Measurements from ENCODE around the gene POMGNT1. TPM values are rescaled to one million over a fixed set of nuclear protein-coding genes. Genes with fewer than 3 reads are reported as not detected.
"Not testable (repeated sequence)": the region's sequence is repeated elsewhere in the genome, so short reads cannot be mapped to it uniquely, and the experiment has no call there.

The POMGNT1 gene
- polyA plus RNA-seq, 3 donors, result 10.3 to 16.7 (median 12.2) TPM

DNA sequence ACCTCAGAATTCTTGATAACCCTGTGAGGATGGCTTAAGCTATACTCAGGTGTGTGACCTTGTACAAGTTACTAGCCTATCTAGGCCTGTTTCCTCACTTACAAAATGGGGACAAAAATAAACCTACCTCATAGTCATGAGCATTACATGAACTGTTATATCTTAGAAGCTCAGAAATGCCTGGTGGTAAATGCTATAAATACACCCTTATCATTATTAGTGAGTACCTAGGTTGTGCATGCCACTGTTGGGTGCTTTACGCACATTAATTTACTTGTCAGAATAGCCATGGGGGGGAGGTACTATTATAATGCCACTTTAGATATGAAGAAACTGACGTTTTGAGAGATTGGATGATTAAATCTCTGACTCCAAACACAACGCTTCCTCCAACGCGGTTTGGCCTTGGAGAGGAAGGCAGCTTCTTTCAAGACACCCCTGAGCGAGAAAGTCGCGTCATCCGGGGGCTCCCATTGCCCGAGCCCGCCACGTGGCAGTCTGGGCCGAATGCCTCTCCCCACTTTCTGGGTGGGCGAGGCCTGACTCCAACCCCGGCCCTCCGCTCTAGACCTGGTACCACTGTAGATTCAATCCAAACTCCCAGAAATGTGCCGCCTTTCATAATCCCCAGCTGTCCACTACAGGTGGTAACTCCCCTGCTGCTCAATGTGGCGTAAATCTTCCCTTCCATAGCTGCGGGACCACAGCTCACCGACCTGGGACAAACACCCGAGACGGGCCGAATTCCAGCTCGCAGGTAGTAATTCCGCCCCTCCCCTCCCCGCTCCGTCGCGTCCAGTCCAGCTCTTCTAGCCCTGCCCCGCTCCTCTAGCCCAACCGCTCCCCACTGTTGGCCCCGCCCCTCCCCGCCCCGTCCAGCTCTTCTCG lies 48.6 kb upstream of the POMGNT1 start:
- H3K27ac Mint-ChIP-seq, result peak overlapping the region; percentile 62 to 94 (median 87)
- peak overlapping the region; percentile 97 to 99 for H3K4me3 Mint-ChIP-seq
- Histone ChIP-seq H3K27ac (ENCODE audit: low read depth in 1 of 2, low read length in 2 of 2) (peak overlapping the region; percentile 20 to 74), H3K9ac (ENCODE audit: insufficient read depth, low read length, poor library complexity, severe bottlenecking) (peak overlapping the region; percentile 62), H3K4me1 (ENCODE audit: control insufficient read depth in 1 of 2, insufficient read depth in 2 of 2, low read length in 2 of 2) (peaks cover 19 to 20% of the 10 kb centered on the region in 2 donors), H3K4me3 (replicated peaks in 1 of 3; ENCODE audit: low read depth in 2 of 3, low read length in 3 of 3) (peak overlapping the region; percentile 79 to 97 (median 85)), H3K36me3 (replicated peaks in 1 of 2; ENCODE audit: control insufficient read depth in 1 of 2, insufficient read depth in 2 of 2, low read length in 2 of 2) (peaks cover 4 to 14% of the 10 kb centered on the region in 2 donors), H3K79me2 (ENCODE audit: insufficient read depth, low read length) (peaks cover 30% of the 10 kb centered on the region), H3K27me3 (ENCODE audit: control insufficient read depth in 2 of 2, insufficient read depth in 2 of 2, low read length in 2 of 2) (no peaks in the 10 kb centered on the region), H3K9me3 (replicated peaks in 1 of 2; ENCODE audit: control insufficient read depth in 1 of 2, insufficient read depth in 1 of 2, low read length in 2 of 2) (no peaks in the 10 kb centered on the region), H3K4me2 (replicated peaks; ENCODE audit: extremely low read depth, low read length, poor library complexity, severe bottlenecking) (peak overlapping the region; percentile 82), H4K20me1 (ENCODE audit: insufficient read depth, low read length) (no peaks in the 10 kb centered on the region), H2AFZ (ENCODE audit: insufficient read depth, low read depth, low read length, poor library complexity, severe bottlenecking) (peak overlapping the region; percentile 96)
- TF ChIP-seq CTCF (IDR thresholded peaks at IDR 0.05), result no peak
- DNase-seq, result peak in 2 of 3 donors; percentile 18 to 58
- H3K4me1 Mint-ChIP-seq, result peaks cover 26% of the 10 kb centered on the region
- H3K9me3 Mint-ChIP-seq, result no peaks in the 10 kb centered on the region
- H3K36me3 Mint-ChIP-seq, result peaks cover 2 to 13% of the 10 kb centered on the region in 2 donors
- peaks cover 0 to 3% (median 0%) of the 10 kb centered on the region in 3 donors for H3K27me3 Mint-ChIP-seq (ENCODE audit: low read depth in 3 of 3)
- intact Hi-C loops (cut with micrococcal nuclease), result loop anchor here (2.0 to 5.0 kb wide), 3 partner anchors 56 to 106 kb away; partner anchors contain the start of genes LRRC41 (in 2 of the 2) and UQCRH (in 2 of the 2)
- WGBS (ENCODE audit: insufficient coverage), result under 1% methylated on average over 25 of the region's 35 CpGs

DNA sequence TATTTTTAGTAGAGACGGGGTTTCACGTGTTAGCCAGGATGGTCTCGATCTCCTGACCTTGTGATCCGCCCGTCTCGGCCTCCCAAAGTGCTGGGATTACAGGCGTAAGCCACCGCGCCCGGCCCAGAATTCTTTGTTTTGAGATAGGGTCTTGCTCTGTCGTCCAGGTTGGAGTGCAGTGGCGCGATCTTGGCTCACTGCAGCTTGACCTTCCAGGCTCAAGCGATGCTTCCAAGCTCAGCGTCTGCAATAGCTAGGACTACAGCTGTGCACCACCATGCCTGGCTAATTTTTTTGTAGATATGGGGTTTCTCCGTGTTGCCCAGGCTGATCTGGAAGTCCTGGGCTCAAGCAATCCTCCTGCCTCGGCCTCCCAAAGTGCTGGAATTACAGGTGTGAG lies 47.9 kb upstream of the POMGNT1 start:
- H3K36me3 Mint-ChIP-seq; H3K4me3 Mint-ChIP-seq; H3K9me3 ChIP-seq (replicated peaks in 1 of 2; ENCODE audit: control insufficient read depth in 1 of 2, insufficient read depth in 1 of 2, low read length in 2 of 2); H3K9ac ChIP-seq (ENCODE audit: insufficient read depth, low read length, poor library complexity, severe bottlenecking); H3K27me3 Mint-ChIP-seq (ENCODE audit: low read depth in 3 of 3); DNase-seq; H3K27ac ChIP-seq (ENCODE audit: low read depth in 1 of 2, low read length in 2 of 2); H3K27ac Mint-ChIP-seq; H3K4me3 ChIP-seq (replicated peaks in 1 of 3; ENCODE audit: low read depth in 2 of 3, low read length in 3 of 3); H3K4me2 ChIP-seq (replicated peaks; ENCODE audit: extremely low read depth, low read length, poor library complexity, severe bottlenecking); H3K9me3 Mint-ChIP-seq; H4K20me1 ChIP-seq (ENCODE audit: insufficient read depth, low read length); H3K36me3 ChIP-seq (replicated peaks in 1 of 2; ENCODE audit: control insufficient read depth in 1 of 2, insufficient read depth in 2 of 2, low read length in 2 of 2); H3K27me3 ChIP-seq (ENCODE audit: control insufficient read depth in 2 of 2, insufficient read depth in 2 of 2, low read length in 2 of 2): not testable (repeated sequence)
- peaks cover 19 to 20% of the 10 kb centered on the region in 2 donors for H3K4me1 ChIP-seq (ENCODE audit: control insufficient read depth in 1 of 2, insufficient read depth in 2 of 2, low read length in 2 of 2)
- H3K4me1 Mint-ChIP-seq, result peaks cover 26% of the 10 kb centered on the region
- WGBS (ENCODE audit: insufficient coverage), result 96% methylated on average over 17 of the region's 17 CpGs
- intact Hi-C loops (cut with micrococcal nuclease), result loop anchor here (2.0 to 5.0 kb wide), 3 partner anchors 56 to 106 kb away; partner anchors contain the start of genes LRRC41 (in 2 of the 2) and UQCRH (in 2 of the 2)
- peak overlapping the region; percentile 96 for H2AFZ ChIP-seq (ENCODE audit: insufficient read depth, low read depth, low read length, poor library complexity, severe bottlenecking)
- H3K79me2 ChIP-seq (ENCODE audit: insufficient read depth, low read length), result peaks cover 26% of the 10 kb centered on the region
